ENCODE data around the gene ANO1. TPM values are rescaled to one million over a fixed set of nuclear protein-coding genes. Genes with fewer than 3 reads are reported as not detected.

The ANO1 gene
- total RNA-seq, 3 donors from 2014 or later: 3.7 to 95.0 (median 53.7) TPM

GRCh38 chr11:70140711-70141485 is 62.8 kb downstream of the ANO1 start:
- intact Hi-C loops (cut with DNase I; ENCODE audit: low total_unique reads): no loop called here
- no peaks in the 10 kb centered on the region for H3K4me1 ChIP-seq
- H3K27me3 ChIP-seq: no peaks in the 10 kb centered on the region
- H3K36me3 ChIP-seq: no peaks in the 10 kb centered on the region
- no peak for DNase-seq (ENCODE audit: low spot score in 2 of 2)
- no peaks in the 10 kb centered on the region for H3K9me3 ChIP-seq
- TF ChIP-seq POLR2A (IDR thresholded peaks at IDR 0.05): no peak
- no peak for TF ChIP-seq POLR2AphosphoS5 (IDR thresholded peaks at IDR 0.05)
- no peak for TF ChIP-seq CTCF (IDR thresholded peaks at IDR 0.05)
- H3K27ac ChIP-seq: peak overlapping the region; percentile 61 to 84
- no peak overlapping the region for H3K4me3 ChIP-seq

GRCh38 chr11:70141486-70142220 is 63.5 kb downstream of the ANO1 start:
- no peaks in the 10 kb centered on the region for H3K4me1 ChIP-seq
- H3K27me3 ChIP-seq: no peaks in the 10 kb centered on the region
- H3K36me3 ChIP-seq: no peaks in the 10 kb centered on the region
- TF ChIP-seq POLR2A (IDR thresholded peaks at IDR 0.05) (no peak), POLR2AphosphoS5 (IDR thresholded peaks at IDR 0.05) (no peak), CTCF (IDR thresholded peaks at IDR 0.05) (no peak)
- no peaks in the 10 kb centered on the region for H3K9me3 ChIP-seq
- no peak for DNase-seq (ENCODE audit: low spot score in 2 of 2)
- intact Hi-C loops (cut with DNase I; ENCODE audit: low total_unique reads): no loop called here
- peak overlapping the region; percentile 61 to 84 for H3K27ac ChIP-seq
- no peak overlapping the region for H3K4me3 ChIP-seq

- intact Hi-C loops (cut with DNase I; ENCODE audit: low total_unique reads): no loop called here
- TF ChIP-seq POLR2AphosphoS5 (IDR thresholded peaks at IDR 0.05) (no peak), CTCF (IDR thresholded peaks at IDR 0.05) (no peak), POLR2A (IDR thresholded peaks at IDR 0.05) (no peak)
- Histone ChIP-seq H3K9me3 (no peaks in the 10 kb centered on the region), H3K27me3 (no peaks in the 10 kb centered on the region), H3K4me1 (no peaks in the 10 kb centered on the region), H3K36me3 (no peaks in the 10 kb centered on the region), H3K27ac (peak overlapping the region; percentile 52 to 84), H3K4me3 (no peak overlapping the region)
- DNase-seq (ENCODE audit: low spot score in 2 of 2): peak in 1 of 2 donors; percentile 52
Measured at GRCh38 chr11:70142221-70142875, 64.2 kb downstream of the ANO1 start.

- no peaks in the 10 kb centered on the region for H3K9me3 ChIP-seq
- H3K36me3 ChIP-seq: no peaks in the 10 kb centered on the region
- no peaks in the 10 kb centered on the region for H3K4me1 ChIP-seq
- H3K27me3 ChIP-seq: no peaks in the 10 kb centered on the region
- intact Hi-C loops (cut with DNase I; ENCODE audit: low total_unique reads): no loop called here
- H3K4me3 ChIP-seq: no peak overlapping the region
- no peak for DNase-seq (ENCODE audit: low spot score in 2 of 2)
- peak overlapping the region; percentile 42 to 49 for H3K27ac ChIP-seq
- TF ChIP-seq POLR2AphosphoS5 (IDR thresholded peaks at IDR 0.05) (no peak), CTCF (IDR thresholded peaks at IDR 0.05) (no peak), POLR2A (IDR thresholded peaks at IDR 0.05) (no peak)
Measured at GRCh38 chr11:70144262-70144661, 66.1 kb downstream of the ANO1 start.

Measured in breast epithelium (tissue), 4 donors.